K562 (cell line): ENCODE measurements around the gene SPSB1. TPM values are rescaled to one million over a fixed set of nuclear protein-coding genes. Genes with fewer than 3 reads are reported as not detected.

Experiments used
- ATAC-seq: fragments of 200-7000 bp; cut with Tn5 transposase; 3 replicates; pipeline ENCODE4 v1.9.1; 2020; ENCODE audit warnings: moderate library complexity
- BruUV-seq: library from RNA; stranded (reverse); fragments of 400-500 nt; replicated peaks from 2 replicates; lab custom pipeline; 2021; lab: Mats Ljungman, UMichigan
- CTCF ChIA-PET: fragments of 300-600 bp; formaldehyde crosslinking; extraction: SDS; loops from one replicate; lab custom pipeline; 2021; ENCODE audit warnings: low intra/inter-chr PET ratio; lab: Yijun Ruan, JAX
- POLR2A ChIA-PET: fragments of 300-600, 350-650 bp; sonication (Branson Sonifier 250); formaldehyde crosslinking; extraction: SDS; loops from one replicate; lab custom pipeline; 2021; ENCODE audit warnings: antibody characterized with exemption, inconsistent platforms; lab: Yijun Ruan, JAX
- DNase-seq, 4 experiments: peaks; one replicate each; pipeline versions ENCODE4 v3.0.0 to v3.0.0-alpha.2; 2011 to 2018; ENCODE audit warnings: low spot score in 3 of 4, mixed read lengths in 3 of 4; ENCODE audit errors: extremely low read depth in 1 of 4
- FAIRE-seq: peaks from 2 replicates; lab custom pipeline; 2011; peaks lifted over from hg19 to GRCh38; lab: Jason Lieb, UNC
- H2AFZ ChIP-seq: 2 replicates; pipeline ENCODE4 v1.6.0; 2011; ENCODE audit warnings: low read depth, low read length, control low read depth, inconsistent platforms
- H3K27ac ChIP-seq: fragments of 200-600 bp; 3 replicates; pipeline ENCODE4 v1.8.0; 2011; ENCODE audit warnings: low read depth, mild to moderate bottlenecking, control low read depth, inconsistent platforms, low read length, moderate library complexity, mixed read lengths; ENCODE audit errors: extremely low read depth
- H3K27me3 ChIP-seq, 2 experiments: fragments of 300-600 bp in 1 of 2; 2 replicates in 1 of 2; 3 replicates in 1 of 2; pipeline versions ENCODE4 v1.6.0 to v1.8.0; 2011; ENCODE audit warnings: inconsistent platforms in 2 of 2, low read length in 2 of 2, mild to moderate bottlenecking in 1 of 2, mixed read lengths in 1 of 2, moderate library complexity in 1 of 2; ENCODE audit not compliant: control insufficient read depth in 2 of 2, insufficient read depth in 2 of 2
- H3K36me3 ChIP-seq: fragments of 300-600 bp; 3 replicates; pipeline ENCODE4 v1.8.0; 2011; ENCODE audit warnings: mild to moderate bottlenecking, low read length, inconsistent platforms; ENCODE audit not compliant: control insufficient read depth, insufficient read depth
- H3K4me1 ChIP-seq, 2 experiments: fragments of 200-600 bp in 1 of 2; replicated peaks in 1 of 2; 2 replicates in 1 of 2; 3 replicates in 1 of 2; pipeline versions ENCODE4 v1.5.1 to v1.8.0; 2011; ENCODE audit warnings: inconsistent platforms in 2 of 2, low read length in 2 of 2, mild to moderate bottlenecking in 1 of 2, mixed read lengths in 1 of 2, moderate library complexity in 1 of 2; ENCODE audit not compliant: control insufficient read depth in 2 of 2, insufficient read depth in 2 of 2
- H3K4me2 ChIP-seq: 2 replicates; pipeline ENCODE4 v1.6.1; 2011; ENCODE audit warnings: low read length, control low read depth, inconsistent platforms, mixed read lengths; ENCODE audit not compliant: insufficient read depth
- H3K4me3 ChIP-seq: fragments of 200-600 bp; sonication (generic), shearing (Covaris generic); 2 replicates; pipeline ENCODE4 v1.5.1; 2016; ENCODE audit warnings: control low read depth, inconsistent platforms
- H3K79me2 ChIP-seq: fragments of 200-600 bp; 3 replicates; pipeline ENCODE4 v1.8.0; 2011; ENCODE audit warnings: low read length, inconsistent platforms; ENCODE audit not compliant: control insufficient read depth, insufficient read depth
- H3K9ac ChIP-seq, 2 experiments: 2 replicates each; pipeline versions ENCODE4 v1.6.0 to v1.6.1; 2011; ENCODE audit warnings: low read depth in 2 of 2, low read length in 2 of 2, control low read depth in 1 of 2, inconsistent platforms in 1 of 2, mild to moderate bottlenecking in 1 of 2, mixed read lengths in 1 of 2; ENCODE audit not compliant: insufficient read depth in 1 of 2
- H3K9me1 ChIP-seq: one replicate; pipeline ENCODE4 v1.6.0; 2011; ENCODE audit warnings: inconsistent platforms, mild to moderate bottlenecking, low read length, moderate library complexity; ENCODE audit not compliant: control insufficient read depth, insufficient read depth
- H3K9me3 ChIP-seq: replicated peaks from 2 replicates; pipeline ENCODE4 v1.5.1; 2011; ENCODE audit warnings: low read depth, low read length, inconsistent platforms; ENCODE audit not compliant: control insufficient read depth, insufficient read depth
- H4K20me1 ChIP-seq: replicated peaks from 2 replicates; pipeline ENCODE4 v1.6.1; 2011; ENCODE audit warnings: low read length, inconsistent platforms, mixed read lengths; ENCODE audit not compliant: control insufficient read depth, insufficient read depth
- MYBL2 ChIP-seq, 2 experiments: fragments of 450-650 bp in 1 of 2; sonication (generic) in 1 of 2; formaldehyde crosslinking in 1 of 2; IDR thresholded peaks; 2 replicates each; pipeline versions ENCODE4 v1.6.1 to v1.8.1; 2017 to 2022; ENCODE audit warnings: borderline replicate concordance in 1 of 2, inconsistent platforms in 1 of 2, low read depth in 1 of 2, mild to moderate bottlenecking in 1 of 2, missing genetic modification reagents in 1 of 2, moderate library complexity in 1 of 2
- RCOR1 ChIP-seq, 2 experiments: IDR thresholded peaks; 2 replicates each; pipeline ENCODE4 v1.6.1; 2012; ENCODE audit warnings: low read depth in 2 of 2, low read length in 2 of 2, borderline replicate concordance in 1 of 2, improper control_type of control experiment in 1 of 2
- WGBS: fragments of 100-300 bp; shearing (Covaris generic); methylation state at CpG from one replicate; pipeline ENCODE4 v1.1.6; 2016; ENCODE audit warnings: low coverage, mixed read lengths; ENCODE audit not compliant: insufficient coverage; ENCODE audit errors: missing lambda C conversion rate; 5-methylcytosine and 5-hydroxymethylcytosine counted together
- in situ Hi-C: fragments of 300-500 bp; cut with MboI; formaldehyde crosslinking; loops from 4 replicates; pipeline ENCODE4 v1.15.0; 2018; ENCODE audit warnings: inconsistent platforms, mixed read lengths
- intact Hi-C: fragments of 100-400 bp; cut with micrococcal nuclease; formaldehyde crosslinking; loops from 2 replicates; pipeline ENCODE4 v1.14.2; 2022
- polyA plus RNA-seq, 8 experiments: library from polyadenylated mRNA; depleted of rRNA in 4 of 8; stranded (reverse) in 5 of 8; unstranded in 3 of 8; fragments of >200 nt; fragmentation: Nextera tagmentation in 2 of 8; fragmentation: Illumina TruSeq in 1 of 8; extraction: Ambion mirVana in 2 of 8; extraction: Trizol in 1 of 8; gene quantifications; 2 replicates each; pipeline versions ENCODE4 v1.2.1 to v1.2.3, GENCODE V29; 2011 to 2014; ENCODE audit warnings: inconsistent platforms in 1 of 8, missing spikeins in 1 of 8
- total RNA-seq, 7 experiments: library from RNA; depleted of rRNA in 6 of 7; stranded (reverse); fragments of >200 nt in 6 of 7; fragmentation: Illumina TruSeq in 2 of 7; extraction: Trizol in 2 of 7; gene quantifications; 2 replicates each; pipeline versions ENCODE4 v1.2.1 to v1.2.3, GENCODE V29; 2011 to 2021; ENCODE audit warnings: low replicate concordance in 1 of 7
- TF ChIP-seq, protein P1 (sequence below): fragments of 450-650 bp; formaldehyde crosslinking; IDR thresholded peaks from 2 replicates; pipeline ENCODE4 v1.4.0; 2022; ENCODE audit warnings: mild to moderate bottlenecking, moderate library complexity

The SPSB1 gene
- total and polyA plus RNA-seq, 9 of the 15 experiments (the other 6 are each of a cell fraction or from before 2014, with no cell fraction given) = 0.06 to 0.35 (median 0.14) TPM; not detected in 6

DNA sequence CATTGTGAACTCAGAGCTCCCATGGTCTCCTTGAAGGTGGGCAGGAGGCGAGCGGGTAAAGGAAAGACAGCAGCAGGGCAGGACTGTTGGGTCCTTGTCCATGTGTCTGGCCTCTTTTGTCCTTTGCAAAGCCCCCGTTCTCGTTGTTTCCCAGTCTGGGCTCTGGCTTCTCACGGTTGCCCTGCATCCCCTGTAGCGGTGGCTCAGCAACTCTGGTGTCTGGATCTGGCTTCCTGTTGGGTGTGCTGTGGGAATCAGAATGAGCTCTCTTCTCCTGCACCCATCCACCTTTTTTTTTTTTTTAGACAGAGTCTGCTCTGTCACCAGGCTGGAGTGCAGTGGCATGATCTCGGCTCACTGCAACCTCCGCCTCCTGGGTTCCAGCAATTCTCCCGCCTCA is 47.0 kb upstream of the SPSB1 start:
- H2AFZ ChIP-seq = no peak overlapping the region
- H3K9me1 ChIP-seq = no peaks in the 10 kb centered on the region
- ChIA-PET CTCF (no interaction called here), POLR2A (interaction anchor here (0.7 to 0.8 kb wide), 3 partner anchors 10 to 140 kb away, joined by 3 read pairs; no protein-coding TSS in a partner anchor)
- no TSS peak for BruUV-seq
- TF ChIP-seq MYBL2 (IDR thresholded peaks at IDR 0.05; ENCODE audit: low read depth) (no peak), MYBL2 (CRISPR knock-in tag; IDR thresholded peaks at IDR 0.05; ENCODE audit: borderline replicate concordance) (no peak), RCOR1 (IDR thresholded peaks at IDR 0.05; ENCODE audit: borderline replicate concordance in 1 of 2, low read depth in 2 of 2, low read length in 2 of 2) (no peak)
- TF ChIP-seq, protein P1, sequence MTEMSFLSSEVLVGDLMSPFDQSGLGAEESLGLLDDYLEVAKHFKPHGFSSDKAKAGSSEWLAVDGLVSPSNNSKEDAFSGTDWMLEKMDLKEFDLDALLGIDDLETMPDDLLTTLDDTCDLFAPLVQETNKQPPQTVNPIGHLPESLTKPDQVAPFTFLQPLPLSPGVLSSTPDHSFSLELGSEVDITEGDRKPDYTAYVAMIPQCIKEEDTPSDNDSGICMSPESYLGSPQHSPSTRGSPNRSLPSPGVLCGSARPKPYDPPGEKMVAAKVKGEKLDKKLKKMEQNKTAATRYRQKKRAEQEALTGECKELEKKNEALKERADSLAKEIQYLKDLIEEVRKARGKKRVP (CRISPR knock-in tag) = no peak
- no peak for FAIRE-seq
- DNase-seq = no peak
- H4K20me1 ChIP-seq = peaks cover 28% of the 10 kb centered on the region; the same call in 1 of the 2 replicates
- peaks cover 10 to 75% of the 10 kb centered on the region in 2 experiments; a peak in 4 of 5 replicates for H3K27me3 ChIP-seq
- H3K4me1 ChIP-seq = peaks cover 0 to 15% of the 10 kb centered on the region in 2 experiments; a peak in 2 of 5 replicates
- H3K9me3 ChIP-seq = no peaks in the 10 kb centered on the region
- H3K36me3 ChIP-seq = no peaks in the 10 kb centered on the region
- no peak for ATAC-seq
- H3K4me3 ChIP-seq = no peak overlapping the region
- H3K9ac ChIP-seq = no peak overlapping the region
- H3K4me2 ChIP-seq = no peak overlapping the region
- no peak overlapping the region for H3K27ac ChIP-seq
- WGBS = 37% methylated on average over 9 of the region's 9 CpGs
- in situ Hi-C loops (no loop called here), intact Hi-C loops (no loop called here)
- H3K79me2 ChIP-seq = no peaks in the 10 kb centered on the region
